Gastrocnemius medialis (tissue), 4 donors: ENCODE results near the gene YWHAB.

Experiments
- POLR2A ChIP-seq, 2 donors: fragments of 450-650 bp; IDR thresholded peaks; one replicate each; pipeline ENCODE4 v1.6.1; 2017; ENCODE audit warnings: antibody characterized with exemption in 2 of 2, mild to moderate bottlenecking in 2 of 2, moderate library complexity in 2 of 2
- TF ChIP-seq, protein P1 (sequence below), 5 experiments: fragments of 450-650 bp in 3 of 5; fragments of 200-600 bp in 2 of 5; sonication (generic) in 2 of 5; IDR thresholded peaks in 4 of 5; conservative IDR thresholded peaks in 1 of 5; 1 replicate in 4 of 5; 2 replicates in 1 of 5; pipeline ENCODE4 v1.5.1; 2016 to 2019; ENCODE audit warnings: antibody characterized with exemption in 5 of 5, mild to moderate bottlenecking in 3 of 5, moderate library complexity in 3 of 5

DNA sequence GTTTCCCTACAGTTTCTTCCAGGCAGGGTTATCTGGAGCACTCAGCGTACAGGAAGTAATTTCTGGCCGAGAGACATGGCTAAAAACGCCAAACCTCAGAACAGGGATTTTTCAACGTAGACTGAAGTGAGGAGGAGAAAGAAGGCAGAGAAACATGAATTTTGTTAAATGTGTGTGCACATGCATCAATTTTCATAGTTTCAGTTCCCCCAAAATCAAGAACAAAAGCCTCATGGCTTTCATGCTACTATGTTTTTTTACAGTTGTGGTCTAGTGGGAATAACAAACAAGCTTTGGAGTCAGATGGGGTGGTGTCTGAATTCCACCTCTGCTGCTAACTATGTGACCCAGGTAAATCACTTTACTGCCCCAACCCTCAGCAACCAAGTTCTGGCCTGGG is 69.8 kb downstream of the YWHAB start:
- TF ChIP-seq, protein P1, sequence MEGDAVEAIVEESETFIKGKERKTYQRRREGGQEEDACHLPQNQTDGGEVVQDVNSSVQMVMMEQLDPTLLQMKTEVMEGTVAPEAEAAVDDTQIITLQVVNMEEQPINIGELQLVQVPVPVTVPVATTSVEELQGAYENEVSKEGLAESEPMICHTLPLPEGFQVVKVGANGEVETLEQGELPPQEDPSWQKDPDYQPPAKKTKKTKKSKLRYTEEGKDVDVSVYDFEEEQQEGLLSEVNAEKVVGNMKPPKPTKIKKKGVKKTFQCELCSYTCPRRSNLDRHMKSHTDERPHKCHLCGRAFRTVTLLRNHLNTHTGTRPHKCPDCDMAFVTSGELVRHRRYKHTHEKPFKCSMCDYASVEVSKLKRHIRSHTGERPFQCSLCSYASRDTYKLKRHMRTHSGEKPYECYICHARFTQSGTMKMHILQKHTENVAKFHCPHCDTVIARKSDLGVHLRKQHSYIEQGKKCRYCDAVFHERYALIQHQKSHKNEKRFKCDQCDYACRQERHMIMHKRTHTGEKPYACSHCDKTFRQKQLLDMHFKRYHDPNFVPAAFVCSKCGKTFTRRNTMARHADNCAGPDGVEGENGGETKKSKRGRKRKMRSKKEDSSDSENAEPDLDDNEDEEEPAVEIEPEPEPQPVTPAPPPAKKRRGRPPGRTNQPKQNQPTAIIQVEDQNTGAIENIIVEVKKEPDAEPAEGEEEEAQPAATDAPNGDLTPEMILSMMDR (IDR thresholded peaks at IDR 0.05 in 4 of 5, conservative IDR thresholded peaks at IDR 0.05 in 1 of 5): no peak
- no peak for TF ChIP-seq POLR2A (IDR thresholded peaks at IDR 0.05)
